ENCODE data around the gene PLCB2. TPM values are rescaled to one million over a fixed set of nuclear protein-coding genes. Genes with fewer than 3 reads are reported as not detected.
A peak's percentile ranks its signal among the peaks of the same experiment; 100 is the strongest.

PLCB2 gene
- total RNA-seq, 4 donors from 2014 or later, result 1.5 to 13.5 (median 8.8) TPM

GRCh38 chr15:40274350-40275274 lies 33.1 kb downstream of the PLCB2 start:
- Histone ChIP-seq H3K9me3 (no peaks in the 10 kb centered on the region), H3K27me3 (peaks cover 22% of the 10 kb centered on the region), H3K36me3 (no peaks in the 10 kb centered on the region), H3K4me1 (peaks cover 0 to 14% (median 2%) of the 10 kb centered on the region in 3 donors), H3K27ac (no peak overlapping the region), H3K4me3 (no peak overlapping the region)
- 5 to 10% methylated on average over 2 to 7 of the region's 26 CpGs for WGBS, 2 donors (ENCODE audit: low coverage in 1 of 2)
- no peak for TF ChIP-seq POLR2A (IDR thresholded peaks at IDR 0.05)
- no peak for TF ChIP-seq POLR2AphosphoS5 (IDR thresholded peaks at IDR 0.05)
- no peak for TF ChIP-seq EP300 (IDR thresholded peaks at IDR 0.05)
- TF ChIP-seq CTCF (IDR thresholded peaks at IDR 0.05), result peak in 2 of 4 experiments; percentile 100
- peak; percentile 54 for ATAC-seq

- TF ChIP-seq CTCF (IDR thresholded peaks at IDR 0.05), result no peak
- no peak for TF ChIP-seq POLR2AphosphoS5 (IDR thresholded peaks at IDR 0.05)
- no peak for TF ChIP-seq EP300 (IDR thresholded peaks at IDR 0.05)
- ATAC-seq, result no peak
Measured at GRCh38 chr15:40273428-40273827, 34.3 kb downstream of the PLCB2 start.

GRCh38 chr15:40272485-40273056 lies 35.2 kb downstream of the PLCB2 start:
- Histone ChIP-seq H3K4me1 (peaks cover 0 to 8% (median 0%) of the 10 kb centered on the region in 3 donors), H3K27ac (no peak overlapping the region), H3K27me3 (peaks cover 5% of the 10 kb centered on the region), H3K36me3 (no peaks in the 10 kb centered on the region), H3K9me3 (no peaks in the 10 kb centered on the region), H3K4me3 (no peak overlapping the region)
- TF ChIP-seq POLR2A (IDR thresholded peaks at IDR 0.05) (no peak), POLR2AphosphoS5 (IDR thresholded peaks at IDR 0.05) (no peak), CTCF (IDR thresholded peaks at IDR 0.05) (peak in 1 of 4 experiments; percentile 21), EP300 (IDR thresholded peaks at IDR 0.05) (no peak)
- no peak for ATAC-seq
- WGBS, 2 donors (ENCODE audit: low coverage in 1 of 2), result no CpG with 5 or more reads among the region's 20 CpGs

More at GRCh38 chr15:40273428-40273827, 34.3 kb downstream of the PLCB2 start:
- H3K36me3 ChIP-seq, result no peaks in the 10 kb centered on the region
- no peak overlapping the region for H3K4me3 ChIP-seq
- H3K4me1 ChIP-seq, result peaks cover 0 to 8% (median 0%) of the 10 kb centered on the region in 3 donors
- peaks cover 13% of the 10 kb centered on the region for H3K27me3 ChIP-seq
- H3K9me3 ChIP-seq, result no peaks in the 10 kb centered on the region
- 81 to 91% methylated on average over 4 to 7 of the region's 9 CpGs for WGBS, 2 donors (ENCODE audit: low coverage in 1 of 2)
- H3K27ac ChIP-seq, result no peak overlapping the region

GRCh38 chr15:40271685-40272484 lies 35.9 kb downstream of the PLCB2 start:
- no peak for ATAC-seq
- Histone ChIP-seq H3K27me3 (no peaks in the 10 kb centered on the region), H3K27ac (no peak overlapping the region), H3K9me3 (no peaks in the 10 kb centered on the region), H3K4me1 (peaks cover 0 to 8% (median 0%) of the 10 kb centered on the region in 3 donors), H3K36me3 (no peaks in the 10 kb centered on the region), H3K4me3 (no peak overlapping the region)
- WGBS, 2 donors (ENCODE audit: low coverage in 1 of 2), result 90% methylated on average over 6 of the region's 25 CpGs; no CpG with 5 or more reads in 1 of the 2 donors
- TF ChIP-seq CTCF (IDR thresholded peaks at IDR 0.05) (no peak), EP300 (IDR thresholded peaks at IDR 0.05) (no peak), POLR2A (IDR thresholded peaks at IDR 0.05) (no peak), POLR2AphosphoS5 (IDR thresholded peaks at IDR 0.05) (no peak)

Data from gastroesophageal sphincter (tissue), 4 donors.